IMR-90 (cell line): Measurements from ENCODE around the gene SGK2. TPM values are rescaled to one million over a fixed set of nuclear protein-coding genes. Genes with fewer than 3 reads are reported as not detected.

Experiments used
- ATAC-seq: fragments of 200-7000 bp; cut with Tn5 transposase; 2 replicates; pipeline ENCODE4 v1.9.1; 2020; ENCODE audit warnings: low read depth, mild to moderate bottlenecking, moderate library complexity
- BruUV-seq: library from RNA; stranded (reverse); fragments of 400-500 nt; replicated peaks from 2 replicates; lab custom pipeline; 2021; lab: Mats Ljungman, UMichigan
- CTCF ChIA-PET: fragments of 300-600 bp; formaldehyde crosslinking; extraction: SDS; loops from one replicate; lab custom pipeline; 2021; ENCODE audit warnings: antibody characterized with exemption; lab: Yijun Ruan, JAX
- POLR2A ChIA-PET: fragments of 300-600 bp; sonication (Branson Sonifier 250); formaldehyde crosslinking; loops from one replicate; lab custom pipeline; 2022; ENCODE audit warnings: antibody characterized with exemption; ENCODE audit not compliant: unreplicated experiment; lab: Charles Lee
- DNase-seq: peaks from one replicate; pipeline ENCODE4 v3.0.0; 2013
- H2AFZ ChIP-seq: replicated peaks from 2 replicates; pipeline ENCODE3; 2013; ENCODE audit warnings: low read length, mild to moderate bottlenecking; ENCODE audit not compliant: poor library complexity
- H2AK5ac ChIP-seq: 2 replicates; pipeline ENCODE4 v1.6.1; 2013; ENCODE audit warnings: low read depth, low read length, inconsistent platforms
- H2AK9ac ChIP-seq: replicated peaks from 2 replicates; pipeline ENCODE3; 2013; ENCODE audit warnings: mild to moderate bottlenecking, low read depth, low read length, moderate library complexity; ENCODE audit not compliant: poor library complexity
- H2BK120ac ChIP-seq: 2 replicates; pipeline ENCODE4 v1.6.1; 2013; ENCODE audit warnings: low read depth, low read length, inconsistent platforms
- H2BK15ac ChIP-seq: 3 replicates; pipeline ENCODE4 v1.6.1; 2013; ENCODE audit warnings: low read depth, low read length, inconsistent platforms
- H2BK20ac ChIP-seq: 2 replicates; pipeline ENCODE4 v1.6.1; 2013; ENCODE audit warnings: low read depth, mild to moderate bottlenecking, inconsistent platforms, low read length, moderate library complexity
- H2BK5ac ChIP-seq: 2 replicates; pipeline ENCODE4 v1.6.1; 2013; ENCODE audit warnings: mild to moderate bottlenecking, low read depth, low read length, inconsistent platforms; ENCODE audit not compliant: poor library complexity, severe bottlenecking
- H3K14ac ChIP-seq: replicated peaks from 2 replicates; pipeline ENCODE4 v1.6.1; 2013; ENCODE audit warnings: low read depth, low read length, inconsistent platforms
- H3K18ac ChIP-seq: 2 replicates; pipeline ENCODE4 v1.6.1; 2013; ENCODE audit warnings: low read depth, low read length, control low read depth
- H3K23ac ChIP-seq: 2 replicates; pipeline ENCODE4 v1.6.1; 2013; ENCODE audit warnings: low read depth, low read length, inconsistent platforms
- H3K27ac ChIP-seq: 2 replicates; pipeline ENCODE4 v1.5.1; 2013; ENCODE audit warnings: mild to moderate bottlenecking, control low read depth, low read length; ENCODE audit not compliant: insufficient read depth
- H3K27me3 ChIP-seq: 2 replicates; pipeline ENCODE4 v1.6.1; 2013; ENCODE audit warnings: low read length; ENCODE audit not compliant: control insufficient read depth, insufficient read depth
- H3K36me3 ChIP-seq: 2 replicates; pipeline ENCODE4 v1.6.1; 2013; ENCODE audit warnings: low read length, mixed read lengths; ENCODE audit not compliant: control insufficient read depth, insufficient read depth
- H3K4ac ChIP-seq: 2 replicates; pipeline ENCODE4 v1.6.1; 2013; ENCODE audit warnings: low read depth, low read length, inconsistent platforms
- H3K4me1 ChIP-seq: 2 replicates; pipeline ENCODE4 v1.6.1; 2013; ENCODE audit warnings: low read length, mixed read lengths; ENCODE audit not compliant: control insufficient read depth, insufficient read depth
- H3K4me2 ChIP-seq: 2 replicates; pipeline ENCODE4 v1.6.1; 2013; ENCODE audit warnings: low read depth, mild to moderate bottlenecking, control low read depth, low read length, moderate library complexity
- H3K4me3 ChIP-seq: 2 replicates; pipeline ENCODE4 v1.5.1; 2013; ENCODE audit warnings: low read depth, mild to moderate bottlenecking, control low read depth, low read length, moderate library complexity; ENCODE audit not compliant: insufficient read depth
- H3K56ac ChIP-seq: 2 replicates; pipeline ENCODE4 v1.6.1; 2013; ENCODE audit warnings: low read length, inconsistent platforms; ENCODE audit not compliant: insufficient read depth; ENCODE audit errors: extremely low read depth
- H3K79me1 ChIP-seq, 2 experiments: 2 replicates each; pipeline ENCODE4 v1.6.1; 2013; ENCODE audit warnings: low read length in 2 of 2, inconsistent platforms in 1 of 2, low read depth in 1 of 2
- H3K9ac ChIP-seq: 2 replicates; pipeline ENCODE4 v1.6.1; 2013; ENCODE audit warnings: low read depth, low read length, control low read depth
- H3K9me1 ChIP-seq: 2 replicates; pipeline ENCODE4 v1.6.1; 2013; ENCODE audit warnings: low read length, inconsistent platforms; ENCODE audit not compliant: insufficient read depth
- H3K9me3 ChIP-seq: 2 replicates; pipeline ENCODE4 v1.6.1; 2013; ENCODE audit warnings: low read length; ENCODE audit not compliant: control insufficient read depth, insufficient read depth
- H4K20me1 ChIP-seq: 2 replicates; pipeline ENCODE4 v1.6.1; 2013; ENCODE audit warnings: low read length, inconsistent platforms; ENCODE audit not compliant: insufficient read depth
- H4K5ac ChIP-seq: 2 replicates; pipeline ENCODE4 v1.6.1; 2013; ENCODE audit warnings: mild to moderate bottlenecking, low read depth, low read length, control low read depth
- H4K8ac ChIP-seq, 2 experiments: 2 replicates each; pipeline ENCODE4 v1.6.1; 2013; ENCODE audit warnings: low read depth in 2 of 2, low read length in 2 of 2, control low read depth in 1 of 2, inconsistent platforms in 1 of 2
- H4K91ac ChIP-seq: 2 replicates; pipeline ENCODE4 v1.6.1; 2013; ENCODE audit warnings: low read depth, low read length, inconsistent platforms; ENCODE audit not compliant: insufficient read depth
- BHLHE40 ChIP-seq: fragments of 150-350 bp; IDR thresholded peaks from 2 replicates; pipeline ENCODE4 v1.6.1; 2016; ENCODE audit warnings: mild to moderate bottlenecking, low read depth, low read length
- CEBPB ChIP-seq: IDR thresholded peaks from 2 replicates; pipeline ENCODE4 v1.6.1; 2012; ENCODE audit warnings: low read depth, low read length, improper control_type of control experiment
- CHD1 ChIP-seq: IDR thresholded peaks from 2 replicates; pipeline ENCODE4 v1.6.1; 2012; ENCODE audit warnings: low read depth, low read length, improper control_type of control experiment
- MAZ ChIP-seq: IDR thresholded peaks from 2 replicates; pipeline ENCODE4 v1.6.1; 2012; ENCODE audit warnings: low read depth, mild to moderate bottlenecking, low read length, improper control_type of control experiment, moderate library complexity, borderline replicate concordance
- MXI1 ChIP-seq: IDR thresholded peaks from 2 replicates; pipeline ENCODE4 v1.6.1; 2012; ENCODE audit warnings: low read depth, mild to moderate bottlenecking, low read length, moderate library complexity, borderline replicate concordance
- RAD21 ChIP-seq: IDR thresholded peaks from 2 replicates; pipeline ENCODE4 v1.6.1; 2012; ENCODE audit warnings: low read length, improper control_type of control experiment
- RCOR1 ChIP-seq: IDR thresholded peaks from 2 replicates; pipeline ENCODE4 v1.6.1; 2012; ENCODE audit warnings: mild to moderate bottlenecking, low read length, improper control_type of control experiment; ENCODE audit not compliant: insufficient replicate concordance
- SMC3 ChIP-seq: fragments of 150-350 bp; IDR thresholded peaks from 2 replicates; pipeline ENCODE4 v1.6.1; 2016; ENCODE audit warnings: low read depth, mild to moderate bottlenecking, antibody characterized with exemption, low read length, moderate library complexity
- WGBS, 2 experiments: methylation state at CpG; one replicate each; pipeline versions ENCODE4 v1.1.5 to v1.1.7; 2013; ENCODE audit warnings: missing lambda C conversion rate in 2 of 2; ENCODE audit not compliant: insufficient read length in 1 of 2; ENCODE audit errors: extremely low coverage in 2 of 2; 5-methylcytosine and 5-hydroxymethylcytosine counted together
- dilution Hi-C: fragments of 300-500 bp; cut with HindIII; formaldehyde crosslinking; loops from one replicate; pipeline ENCODE4 v1.14.3; 2018; ENCODE audit warnings: low sequenced_read_pairs; ENCODE audit not compliant: unreplicated experiment
- in situ Hi-C: fragments of 300-500 bp; cut with MboI; formaldehyde crosslinking; loops from 3 replicates; pipeline ENCODE4 v1.14.3; 2019; ENCODE audit warnings: low sequenced_read_pairs, inconsistent platforms, mixed read lengths
- intact Hi-C: fragments of 100-400 bp; cut with micrococcal nuclease; formaldehyde crosslinking; loops from 2 replicates; pipeline ENCODE4 v1.10.0; 2022
- polyA plus RNA-seq, 3 experiments: library from polyadenylated mRNA; depleted of rRNA; stranded (reverse); fragments of >200 nt; gene quantifications; 2 replicates each; pipeline ENCODE4 v1.2.3, GENCODE V29; 2012; ENCODE audit warnings: low replicate concordance in 1 of 3
- total RNA-seq: library from RNA; depleted of rRNA; stranded (reverse); fragments of >200 nt; gene quantifications from 2 replicates; pipeline ENCODE4 v1.2.3, GENCODE V29; 2012
- TF ChIP-seq, protein P1 (sequence below): conservative IDR thresholded peaks from 2 replicates; pipeline ENCODE4 v1.5.1; 2012; ENCODE audit warnings: mild to moderate bottlenecking, low read depth, low read length, improper control_type of control experiment
- TF ChIP-seq, protein P2 (sequence below): fragments of 150-350 bp; IDR thresholded peaks from 2 replicates; pipeline ENCODE4 v1.6.1; 2016; ENCODE audit warnings: low read depth, mild to moderate bottlenecking, low read length, moderate library complexity, borderline replicate concordance

The SGK2 gene
- total and polyA plus RNA-seq, 2 of the 4 experiments (the other 2 are of a cell fraction): under 0.01 to 0.10 TPM

DNA sequence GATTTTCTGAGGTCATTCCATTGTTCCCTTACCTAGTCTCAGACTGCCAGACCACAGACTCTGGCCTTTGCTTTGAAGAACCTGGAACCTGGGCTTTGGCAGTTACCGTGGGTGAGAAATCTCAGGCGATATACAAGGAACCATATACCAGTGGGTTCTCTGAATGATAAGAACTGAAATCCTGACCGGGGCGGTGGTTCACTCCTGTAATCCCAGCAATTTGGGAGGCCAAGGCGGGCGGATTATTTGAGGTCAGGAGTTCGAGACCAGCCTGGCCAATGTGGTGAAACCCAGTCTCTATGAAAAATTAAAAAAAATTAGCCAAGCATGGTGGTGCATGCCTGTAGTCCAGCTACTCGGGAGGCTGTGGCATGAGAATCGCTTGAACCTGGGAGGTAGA lies 14.3 kb upstream of the SGK2 start:
- H3K18ac ChIP-seq: no peak overlapping the region
- H3K27ac ChIP-seq: no peak overlapping the region
- H3K79me1 ChIP-seq: no peaks in the 10 kb centered on the region
- TF ChIP-seq MAZ (no peak), MXI1 (no peak), CHD1 (no peak), SMC3 (no peak), BHLHE40 (no peak), RAD21 (no peak), RCOR1 (no peak), CEBPB (no peak)
- TF ChIP-seq, protein P1, sequence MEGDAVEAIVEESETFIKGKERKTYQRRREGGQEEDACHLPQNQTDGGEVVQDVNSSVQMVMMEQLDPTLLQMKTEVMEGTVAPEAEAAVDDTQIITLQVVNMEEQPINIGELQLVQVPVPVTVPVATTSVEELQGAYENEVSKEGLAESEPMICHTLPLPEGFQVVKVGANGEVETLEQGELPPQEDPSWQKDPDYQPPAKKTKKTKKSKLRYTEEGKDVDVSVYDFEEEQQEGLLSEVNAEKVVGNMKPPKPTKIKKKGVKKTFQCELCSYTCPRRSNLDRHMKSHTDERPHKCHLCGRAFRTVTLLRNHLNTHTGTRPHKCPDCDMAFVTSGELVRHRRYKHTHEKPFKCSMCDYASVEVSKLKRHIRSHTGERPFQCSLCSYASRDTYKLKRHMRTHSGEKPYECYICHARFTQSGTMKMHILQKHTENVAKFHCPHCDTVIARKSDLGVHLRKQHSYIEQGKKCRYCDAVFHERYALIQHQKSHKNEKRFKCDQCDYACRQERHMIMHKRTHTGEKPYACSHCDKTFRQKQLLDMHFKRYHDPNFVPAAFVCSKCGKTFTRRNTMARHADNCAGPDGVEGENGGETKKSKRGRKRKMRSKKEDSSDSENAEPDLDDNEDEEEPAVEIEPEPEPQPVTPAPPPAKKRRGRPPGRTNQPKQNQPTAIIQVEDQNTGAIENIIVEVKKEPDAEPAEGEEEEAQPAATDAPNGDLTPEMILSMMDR: no peak
- TF ChIP-seq, protein P2, sequence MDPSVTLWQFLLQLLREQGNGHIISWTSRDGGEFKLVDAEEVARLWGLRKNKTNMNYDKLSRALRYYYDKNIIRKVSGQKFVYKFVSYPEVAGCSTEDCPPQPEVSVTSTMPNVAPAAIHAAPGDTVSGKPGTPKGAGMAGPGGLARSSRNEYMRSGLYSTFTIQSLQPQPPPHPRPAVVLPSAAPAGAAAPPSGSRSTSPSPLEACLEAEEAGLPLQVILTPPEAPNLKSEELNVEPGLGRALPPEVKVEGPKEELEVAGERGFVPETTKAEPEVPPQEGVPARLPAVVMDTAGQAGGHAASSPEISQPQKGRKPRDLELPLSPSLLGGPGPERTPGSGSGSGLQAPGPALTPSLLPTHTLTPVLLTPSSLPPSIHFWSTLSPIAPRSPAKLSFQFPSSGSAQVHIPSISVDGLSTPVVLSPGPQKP: no peak
- intact Hi-C loops (no loop called here), in situ Hi-C loops (no loop called here), dilution Hi-C loops (no loop called here)
- H2AK9ac ChIP-seq: no peak overlapping the region
- no peaks in the 10 kb centered on the region for H4K20me1 ChIP-seq
- 100% methylated on average over 1 of the region's 9 CpGs; no CpG with 5 or more reads in 1 of the 2 experiments for WGBS, 2 experiments
- H3K36me3 ChIP-seq: no peaks in the 10 kb centered on the region
- no peaks in the 10 kb centered on the region; the same call in 1 of the 2 replicates for H3K9me1 ChIP-seq
- no peak overlapping the region for H2AK5ac ChIP-seq
- no peak overlapping the region for H3K23ac ChIP-seq
- H4K91ac ChIP-seq: no peak overlapping the region
- ATAC-seq (no peak), DNase-seq (no peak)
- no peaks in the 10 kb centered on the region; the same call in 1 of the 2 replicates for H3K4me1 ChIP-seq
- BruUV-seq: no TSS peak
- H3K9me3 ChIP-seq: peaks cover 6% of the 10 kb centered on the region
- no peak overlapping the region for H3K9ac ChIP-seq
- POLR2A ChIA-PET: no interaction called here
- no peak overlapping the region for H2BK5ac ChIP-seq
- no peak overlapping the region for H3K4me3 ChIP-seq
- H4K5ac ChIP-seq: no peak overlapping the region
- no peak overlapping the region for H3K4ac ChIP-seq
- H3K27me3 ChIP-seq: no peaks in the 10 kb centered on the region; the same call in 1 of the 2 replicates
- no peak overlapping the region for H2BK15ac ChIP-seq
- no peak overlapping the region for H3K4me2 ChIP-seq
- H3K14ac ChIP-seq: no peak overlapping the region
- no peak overlapping the region for H2BK120ac ChIP-seq
- H2BK20ac ChIP-seq: no peak overlapping the region
- no peak overlapping the region for H4K8ac ChIP-seq
- H3K56ac ChIP-seq: no peak overlapping the region
- H2AFZ ChIP-seq: no peak overlapping the region
- CTCF ChIA-PET: interaction anchor here (0.6 kb wide), 1 partner anchor 643 kb away, joined by 3 read pairs; no protein-coding TSS in a partner anchor
